Glutamatergic neuron (in vitro differentiated cells): ENCODE results near the gene MUC6. TPM values are rescaled to one million over a fixed set of nuclear protein-coding genes. Genes with fewer than 3 reads are reported as not detected.

ENCODE experiments used
- DNase-seq: peaks from one replicate; pipeline ENCODE4 v3.0.0; 2022
- H3K27ac Mint-ChIP-seq: one replicate; pipeline ENCODE4 v1.8.0; 2020; ENCODE audit warnings: mild to moderate bottlenecking, mixed read lengths, inconsistent platforms; ENCODE audit not compliant: unreplicated experiment
- H3K27me3 Mint-ChIP-seq: one replicate; pipeline ENCODE4 v1.8.0; 2020; ENCODE audit warnings: mild to moderate bottlenecking, moderate library complexity, mixed read lengths, inconsistent platforms; ENCODE audit not compliant: unreplicated experiment
- H3K36me3 Mint-ChIP-seq: one replicate; pipeline ENCODE4 v1.8.0; 2020; ENCODE audit warnings: mild to moderate bottlenecking, mixed read lengths, inconsistent platforms; ENCODE audit not compliant: unreplicated experiment
- H3K4me1 Mint-ChIP-seq: one replicate; pipeline ENCODE4 v1.8.0; 2020; ENCODE audit warnings: mild to moderate bottlenecking, low read depth, mixed read lengths, inconsistent platforms; ENCODE audit not compliant: unreplicated experiment
- H3K4me3 Mint-ChIP-seq: one replicate; pipeline ENCODE4 v1.8.0; 2020; ENCODE audit warnings: mild to moderate bottlenecking, mixed read lengths, inconsistent platforms; ENCODE audit not compliant: unreplicated experiment
- H3K9me3 Mint-ChIP-seq: one replicate; pipeline ENCODE4 v1.8.0; 2020; ENCODE audit warnings: mild to moderate bottlenecking, moderate library complexity, mixed read lengths, inconsistent platforms; ENCODE audit not compliant: unreplicated experiment
- total RNA-seq: library from RNA; stranded (reverse); fragmentation: NEBNext Ultra II Directional; extraction: Animal tissue kit (Norgen Biotek cat#: 25700); gene quantifications from one replicate; pipeline ENCODE4 v1.2.1, GENCODE V29; 2021; ENCODE audit not compliant: unreplicated experiment
- TF ChIP-seq, protein P1 (sequence below): fragments of 200-600 bp; sonication (generic); IDR thresholded peaks from one replicate; pipeline ENCODE4 v1.5.0; 2021; ENCODE audit not compliant: partially characterized antibody, unreplicated experiment

MUC6 gene
- total RNA-seq, 1 donor from 2014 or later, result not detected

DNA sequence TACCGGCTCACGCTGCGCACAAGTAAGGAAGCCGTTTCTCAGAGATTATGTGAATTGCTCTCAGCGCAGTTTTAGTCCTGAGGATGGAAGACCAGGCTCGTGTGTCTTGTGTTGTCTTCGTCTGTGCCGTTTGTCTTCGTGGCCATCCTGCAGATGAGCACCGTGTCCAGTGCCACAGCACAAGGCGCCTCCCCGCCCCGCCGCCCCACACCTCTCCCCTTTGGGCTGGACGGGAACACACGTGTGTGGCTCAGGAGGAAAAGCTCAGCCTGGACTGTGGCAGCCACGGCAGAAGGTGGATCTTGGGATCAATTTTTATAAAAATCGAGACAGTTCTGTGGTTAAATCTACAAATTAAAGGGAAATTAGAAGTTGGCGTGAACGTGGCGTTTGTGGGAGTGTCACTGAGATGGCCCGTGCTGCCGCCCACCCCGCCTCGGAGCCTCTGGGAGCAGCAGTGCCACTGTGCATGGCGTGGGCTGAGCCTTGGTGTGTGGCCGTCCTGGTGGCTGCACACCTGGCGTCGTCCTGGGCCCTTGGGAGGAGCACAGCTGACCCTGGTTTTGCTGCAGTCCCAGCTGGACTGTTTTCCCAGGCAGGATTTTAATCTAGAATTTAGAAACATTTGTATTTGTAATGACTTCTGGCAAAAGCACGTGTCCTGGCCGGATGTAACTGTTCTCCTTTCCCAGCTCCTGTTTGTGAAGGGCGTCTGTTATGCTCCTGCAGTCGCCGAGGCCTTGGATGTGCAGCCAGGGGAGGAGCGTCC is 25.8 kb downstream of the MUC6 start:
- H3K36me3 Mint-ChIP-seq, result no peaks in the 10 kb centered on the region
- H3K4me3 Mint-ChIP-seq, result no peak overlapping the region
- peaks cover 22% of the 10 kb centered on the region for H3K4me1 Mint-ChIP-seq
- DNase-seq, result no peak
- H3K27ac Mint-ChIP-seq, result peak overlapping the region; percentile 66
- peaks cover 22% of the 10 kb centered on the region for H3K27me3 Mint-ChIP-seq
- H3K9me3 Mint-ChIP-seq, result peaks cover 26% of the 10 kb centered on the region
- TF ChIP-seq, protein P1, sequence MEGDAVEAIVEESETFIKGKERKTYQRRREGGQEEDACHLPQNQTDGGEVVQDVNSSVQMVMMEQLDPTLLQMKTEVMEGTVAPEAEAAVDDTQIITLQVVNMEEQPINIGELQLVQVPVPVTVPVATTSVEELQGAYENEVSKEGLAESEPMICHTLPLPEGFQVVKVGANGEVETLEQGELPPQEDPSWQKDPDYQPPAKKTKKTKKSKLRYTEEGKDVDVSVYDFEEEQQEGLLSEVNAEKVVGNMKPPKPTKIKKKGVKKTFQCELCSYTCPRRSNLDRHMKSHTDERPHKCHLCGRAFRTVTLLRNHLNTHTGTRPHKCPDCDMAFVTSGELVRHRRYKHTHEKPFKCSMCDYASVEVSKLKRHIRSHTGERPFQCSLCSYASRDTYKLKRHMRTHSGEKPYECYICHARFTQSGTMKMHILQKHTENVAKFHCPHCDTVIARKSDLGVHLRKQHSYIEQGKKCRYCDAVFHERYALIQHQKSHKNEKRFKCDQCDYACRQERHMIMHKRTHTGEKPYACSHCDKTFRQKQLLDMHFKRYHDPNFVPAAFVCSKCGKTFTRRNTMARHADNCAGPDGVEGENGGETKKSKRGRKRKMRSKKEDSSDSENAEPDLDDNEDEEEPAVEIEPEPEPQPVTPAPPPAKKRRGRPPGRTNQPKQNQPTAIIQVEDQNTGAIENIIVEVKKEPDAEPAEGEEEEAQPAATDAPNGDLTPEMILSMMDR, result no peak

DNA sequence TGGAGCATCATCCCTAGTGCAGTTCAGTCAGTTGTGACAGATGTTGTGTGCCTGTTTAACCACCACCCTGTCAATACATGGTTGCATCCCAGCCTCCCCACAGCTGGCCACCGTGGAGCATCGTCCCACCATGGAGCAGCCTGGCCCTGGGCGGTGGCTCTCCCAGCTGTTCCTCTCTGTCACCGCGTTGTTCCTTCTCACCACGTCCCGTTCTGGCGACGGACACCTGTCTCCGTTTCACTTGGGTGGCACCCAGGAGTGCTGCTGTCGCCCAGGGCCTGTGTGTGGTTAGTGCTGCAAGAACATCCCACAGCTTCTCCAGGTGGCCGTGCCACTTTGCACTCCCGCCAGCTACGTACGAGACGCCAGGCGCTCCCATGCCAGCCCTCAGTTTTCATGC is 26.5 kb downstream of the MUC6 start:
- H3K4me3 Mint-ChIP-seq, result no peak overlapping the region
- H3K4me1 Mint-ChIP-seq, result peaks cover 29% of the 10 kb centered on the region
- H3K27ac Mint-ChIP-seq, result peak overlapping the region; percentile 38
- H3K36me3 Mint-ChIP-seq, result no peaks in the 10 kb centered on the region
- H3K9me3 Mint-ChIP-seq, result peaks cover 21% of the 10 kb centered on the region
- H3K27me3 Mint-ChIP-seq, result peaks cover 22% of the 10 kb centered on the region
- no peak for DNase-seq
- TF ChIP-seq, protein P1, result no peak

DNA sequence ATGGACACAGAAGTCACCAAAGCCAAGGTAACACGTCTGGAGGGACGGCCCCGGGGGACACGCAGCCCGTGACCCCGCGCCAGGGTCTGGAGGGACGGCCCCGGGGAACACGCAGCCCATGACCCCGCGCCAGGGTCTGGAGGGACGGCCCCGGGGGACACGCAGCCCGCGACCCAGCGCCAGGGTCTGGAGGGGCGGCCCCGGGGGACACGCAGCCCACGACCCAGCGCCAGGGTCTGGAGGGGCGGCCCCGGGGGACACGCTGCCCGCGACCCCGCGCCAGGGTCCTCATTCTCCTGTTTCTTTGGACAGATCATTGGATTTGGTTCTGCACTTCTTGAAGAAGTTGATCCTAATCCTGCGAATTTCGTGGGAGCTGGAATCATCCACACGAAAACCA is 27.1 kb downstream of the MUC6 start:
- Mint-ChIP-seq H3K4me1 (peaks cover 32% of the 10 kb centered on the region), H3K4me3 (no peak overlapping the region), H3K27ac (peak overlapping the region; percentile 38), H3K36me3 (no peaks in the 10 kb centered on the region), H3K9me3 (peaks cover 24% of the 10 kb centered on the region), H3K27me3 (peaks cover 23% of the 10 kb centered on the region)
- no peak for DNase-seq
- TF ChIP-seq, protein P1, result no peak

DNA sequence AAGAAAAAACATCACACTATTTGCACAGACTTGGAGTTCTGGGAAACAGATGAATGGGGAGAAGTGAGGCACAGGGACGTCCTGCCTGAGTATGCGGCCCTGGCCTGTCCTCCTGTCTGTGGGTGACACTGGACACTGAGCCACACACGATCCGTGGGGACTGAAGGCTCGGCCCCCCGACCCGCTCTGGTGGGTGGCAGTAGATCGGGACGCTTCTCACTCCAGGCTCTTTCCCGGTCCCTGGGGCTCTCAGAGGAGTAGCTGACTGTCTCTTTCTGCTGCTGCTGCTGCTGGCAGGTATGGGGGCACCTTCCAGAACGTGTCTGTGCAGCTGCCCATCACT is 27.7 kb downstream of the MUC6 start:
- Mint-ChIP-seq H3K4me1 (peaks cover 32% of the 10 kb centered on the region), H3K27ac (peak overlapping the region; percentile 12), H3K36me3 (no peaks in the 10 kb centered on the region), H3K9me3 (peaks cover 24% of the 10 kb centered on the region), H3K27me3 (peaks cover 26% of the 10 kb centered on the region), H3K4me3 (no peak overlapping the region)
- DNase-seq, result no peak
- TF ChIP-seq, protein P1, result no peak

DNA sequence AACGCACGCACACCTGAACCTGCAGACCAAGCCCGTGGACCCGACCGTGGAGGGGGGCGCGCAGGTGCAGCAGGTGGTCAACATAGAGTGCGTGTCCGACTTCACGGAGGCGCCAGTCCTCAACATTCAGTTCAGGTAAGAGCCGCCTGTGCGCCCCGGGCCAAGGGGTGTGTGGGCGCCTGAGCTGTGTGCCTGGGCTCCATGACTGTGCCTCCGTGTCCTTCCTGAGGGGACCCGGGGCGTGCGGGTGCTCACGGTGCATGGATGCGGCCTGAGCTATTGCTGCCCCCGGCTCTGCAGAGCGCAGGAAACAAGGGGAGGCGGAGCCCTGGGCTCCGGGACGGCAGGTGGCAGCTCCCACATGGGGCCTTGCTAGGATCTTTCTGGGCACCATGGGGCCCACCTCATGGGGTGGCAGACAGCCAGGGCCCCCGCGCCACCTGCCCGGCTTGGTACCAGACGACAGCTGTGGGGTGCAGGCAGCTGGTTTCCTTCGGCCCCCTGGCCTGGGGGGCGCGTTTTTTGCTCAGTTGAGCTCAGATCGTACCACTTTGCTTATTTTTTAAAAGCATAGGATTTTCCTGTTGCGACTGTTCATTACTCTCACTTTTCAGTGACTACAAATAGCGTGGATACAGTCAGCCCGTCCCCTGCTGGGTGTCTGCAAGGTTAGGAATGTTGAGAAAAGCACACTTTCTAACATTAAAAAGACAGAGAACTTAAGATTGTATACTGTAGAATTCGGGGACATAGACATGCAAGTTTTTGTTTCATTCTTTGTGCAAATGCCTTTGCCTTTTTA is 28.3 kb downstream of the MUC6 start:
- peaks cover 27% of the 10 kb centered on the region for H3K27me3 Mint-ChIP-seq
- peaks cover 32% of the 10 kb centered on the region for H3K4me1 Mint-ChIP-seq
- H3K27ac Mint-ChIP-seq, result no peak overlapping the region
- H3K9me3 Mint-ChIP-seq, result peaks cover 29% of the 10 kb centered on the region
- DNase-seq, result no peak
- no peaks in the 10 kb centered on the region for H3K36me3 Mint-ChIP-seq
- TF ChIP-seq, protein P1, result no peak
- no peak overlapping the region for H3K4me3 Mint-ChIP-seq
